Right ventricle myocardium superior (tissue), 1 donor: ENCODE measurements around the gene SLC17A9. TPM values are rescaled to one million over a fixed set of nuclear protein-coding genes. Genes with fewer than 3 reads are reported as not detected.

Experiments
- ATAC-seq: fragments of 200-7000 bp; cut with Tn5 transposase; one replicate; pipeline ENCODE4 v1.9.1; 2020; ENCODE audit warnings: mild to moderate bottlenecking; ENCODE audit not compliant: poor library complexity
- DNase-seq: peaks from one replicate; pipeline ENCODE4 v3.0.0-alpha.2; 2020
- intact Hi-C: fragments of 100-400 bp; cut with DNase I; formaldehyde crosslinking; loops from one replicate; pipeline ENCODE4 v1.11.2; 2022
- total RNA-seq: library from RNA; stranded (reverse); fragmentation: NEBNext Ultra II Directional; extraction: Animal tissue kit (Norgen Biotek cat#: 25700); gene quantifications from one replicate; pipeline ENCODE4 v1.2.1, GENCODE V29; 2021
- donor health status: DM: no; HTN: yes; CAD: no; lungs with severe emphysema.

SLC17A9 gene
- total RNA-seq, 1 donor from 2014 or later: 0.73 TPM

DNA sequence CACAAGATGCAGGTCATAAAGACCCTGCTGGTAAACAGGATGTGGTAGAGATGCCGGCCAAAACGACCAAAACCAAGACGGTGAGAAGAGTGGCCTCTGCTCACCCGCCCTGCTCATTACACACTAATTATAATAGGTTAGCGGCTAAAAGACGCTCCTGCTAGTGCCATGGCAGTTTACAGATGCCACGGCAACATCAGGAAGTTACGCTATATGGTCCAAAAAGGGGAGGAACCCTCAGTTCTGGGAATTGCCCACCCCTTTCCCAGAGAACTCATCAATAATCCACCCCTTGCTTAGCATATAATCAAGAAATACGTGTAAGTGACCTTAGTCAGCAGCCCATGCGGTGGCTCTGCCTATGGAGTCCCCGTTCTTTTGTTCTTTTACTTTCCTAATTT is 36.7 kb downstream of the SLC17A9 start:
- intact Hi-C loops: no loop called here
- DNase-seq: no peak
- ATAC-seq: no peak

DNA sequence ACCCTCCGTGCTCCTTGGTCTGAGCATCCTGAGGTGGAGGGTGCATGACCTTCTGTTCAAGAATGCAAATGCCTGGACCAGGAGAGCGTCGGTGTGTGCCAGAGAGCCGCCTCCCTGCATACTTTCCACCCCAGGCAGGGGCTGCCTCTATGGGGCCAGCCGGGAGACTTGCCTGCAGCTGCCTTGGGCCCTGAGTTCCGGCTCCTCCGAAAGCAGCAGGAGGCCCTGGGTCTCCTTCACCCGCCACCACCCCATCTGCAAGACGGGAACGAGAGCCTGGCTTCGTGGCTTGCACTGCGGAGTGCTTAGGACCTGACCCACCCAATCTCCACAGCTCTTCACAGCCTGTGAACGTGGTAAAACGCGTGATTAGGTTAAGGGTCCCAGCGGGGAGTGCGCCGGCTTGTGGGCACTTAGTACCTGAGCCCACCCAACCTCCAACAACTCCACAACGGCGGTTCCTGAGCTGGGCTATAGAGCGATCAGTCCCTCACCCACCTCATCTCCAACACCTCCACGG is 37.9 kb downstream of the SLC17A9 start:
- no peak for DNase-seq
- intact Hi-C loops: no loop called here
- ATAC-seq: no peak

DNA sequence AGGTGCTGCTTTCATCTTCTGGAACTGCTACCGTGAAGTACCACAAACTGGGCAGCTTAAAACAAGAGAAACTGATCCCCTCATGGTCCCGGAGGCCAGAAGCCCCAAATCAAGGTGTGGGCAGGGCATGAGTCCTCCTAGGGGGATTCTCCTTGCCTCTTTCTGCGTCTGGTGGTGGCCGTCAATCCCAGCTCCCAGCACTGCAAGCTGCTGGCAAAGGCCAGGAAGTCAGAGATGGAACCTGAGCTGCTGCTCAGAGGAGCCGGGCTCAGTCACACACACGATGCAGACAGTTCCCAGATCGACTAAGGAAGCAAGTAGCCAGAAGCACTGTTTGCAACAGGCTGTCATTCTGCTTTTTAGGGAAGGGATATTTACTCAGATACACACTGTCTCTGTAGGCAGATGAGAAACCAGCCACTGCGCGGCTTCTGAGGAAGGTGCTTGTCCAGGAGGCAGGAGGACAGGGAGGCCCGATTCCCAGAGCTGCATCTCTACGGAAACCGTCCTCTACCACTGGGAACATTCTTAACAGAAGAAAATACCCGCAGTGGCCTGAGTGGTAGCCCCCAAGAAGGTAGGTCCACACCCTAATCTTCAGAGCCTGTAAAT is 38.8 kb downstream of the SLC17A9 start:
- intact Hi-C loops: no loop called here
- DNase-seq: no peak

DNA sequence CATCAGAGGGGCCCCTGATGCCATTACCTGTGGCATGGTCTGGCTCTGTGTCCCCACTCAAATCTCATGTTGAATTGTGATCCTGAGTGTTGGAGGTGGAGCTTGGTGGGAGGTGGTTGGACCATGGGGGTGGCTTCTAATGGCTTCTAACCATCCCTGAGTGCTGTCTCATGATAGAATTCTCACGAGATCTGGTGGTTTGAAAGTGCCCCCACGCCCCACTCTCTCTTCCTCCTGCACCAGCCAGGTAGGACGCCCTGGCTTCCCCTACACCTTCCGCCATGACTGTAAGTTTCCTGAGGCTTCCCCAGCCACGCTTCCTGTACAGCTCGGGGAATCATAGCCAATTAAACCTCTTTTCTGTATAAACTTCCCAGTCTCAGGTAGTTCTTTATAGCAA is 39.4 kb downstream of the SLC17A9 start:
- intact Hi-C loops: no loop called here
- no peak for ATAC-seq
- no peak for DNase-seq

More for the DNA sequence above, 38.8 kb downstream of the SLC17A9 start:
- no peak for ATAC-seq

DNA sequence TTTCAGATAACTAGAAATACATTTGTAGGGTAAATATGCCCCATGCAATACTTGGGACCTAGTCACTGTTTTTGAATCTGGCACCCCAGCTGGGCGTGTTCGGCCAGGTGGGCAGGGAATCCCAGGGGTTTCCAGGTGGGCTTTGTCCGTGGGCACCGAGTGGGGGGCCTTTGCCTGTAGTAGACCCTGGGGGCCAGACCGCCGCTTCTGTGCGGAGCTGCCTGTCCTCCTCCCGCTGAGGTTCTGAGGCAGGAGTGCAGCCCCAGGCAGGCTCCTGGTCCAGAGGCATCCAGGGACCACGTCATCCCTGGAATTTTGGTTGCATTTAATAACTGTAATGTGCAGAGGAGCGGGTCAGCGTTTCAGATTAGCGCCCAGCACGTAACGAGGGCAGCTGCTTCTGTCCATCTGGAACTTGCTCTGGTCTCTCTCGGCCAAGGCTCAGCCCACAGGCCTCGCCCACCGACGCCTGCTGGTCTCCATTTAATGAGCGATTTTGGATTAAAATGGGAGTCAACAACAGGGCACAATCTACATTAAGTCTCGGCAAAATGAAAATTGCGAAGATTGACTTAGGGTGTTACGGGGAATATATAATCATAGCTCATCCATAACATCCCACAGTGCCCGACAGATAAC is 41.5 kb downstream of the SLC17A9 start:
- DNase-seq (no peak), ATAC-seq (no peak)
- intact Hi-C loops: no loop called here

DNA sequence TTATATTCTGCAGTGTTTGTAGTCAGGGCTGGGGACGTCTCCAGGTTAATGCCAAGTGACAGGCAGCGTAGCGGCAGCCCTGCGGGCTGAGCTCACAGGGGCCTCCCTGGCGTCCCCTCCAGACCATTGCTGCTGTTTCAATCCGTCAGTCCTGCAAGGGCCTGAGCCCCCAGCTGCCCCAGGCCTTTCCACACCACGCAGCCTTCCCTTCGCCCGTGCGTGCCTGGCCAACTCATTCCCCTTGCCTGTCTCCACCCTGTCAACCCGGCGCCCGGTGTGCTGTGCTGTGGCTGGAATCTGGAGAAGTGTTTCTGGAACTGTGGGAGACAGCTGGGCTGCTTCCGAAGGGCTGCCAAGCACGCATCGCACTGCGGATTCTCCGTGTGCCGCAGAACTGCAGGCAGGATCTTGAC is 42.4 kb downstream of the SLC17A9 start:
- DNase-seq: no peak
- intact Hi-C loops: no loop called here

DNA sequence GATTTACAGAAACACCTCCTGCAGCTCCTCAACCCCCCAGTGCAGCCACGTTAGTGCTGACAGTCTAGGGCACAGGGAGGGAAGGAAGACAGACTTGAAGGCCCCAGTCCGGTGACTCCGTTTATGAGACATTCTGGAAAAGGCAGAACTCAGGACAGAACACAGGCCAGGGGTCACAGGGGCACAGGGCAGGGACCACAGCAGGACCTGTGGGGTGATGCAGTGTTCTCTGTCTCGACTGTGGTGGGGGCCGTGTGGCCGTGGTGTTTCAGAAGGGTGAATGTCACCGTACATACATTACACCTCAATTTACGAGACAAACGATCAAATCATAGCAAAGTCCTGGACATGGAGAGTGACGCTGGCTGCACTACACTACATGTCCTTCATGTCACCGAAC is 43.0 kb downstream of the SLC17A9 start:
- intact Hi-C loops: no loop called here
- no peak for DNase-seq
- no peak for ATAC-seq

More for the DNA sequence above, 42.4 kb downstream of the SLC17A9 start:
- ATAC-seq: no peak

DNA sequence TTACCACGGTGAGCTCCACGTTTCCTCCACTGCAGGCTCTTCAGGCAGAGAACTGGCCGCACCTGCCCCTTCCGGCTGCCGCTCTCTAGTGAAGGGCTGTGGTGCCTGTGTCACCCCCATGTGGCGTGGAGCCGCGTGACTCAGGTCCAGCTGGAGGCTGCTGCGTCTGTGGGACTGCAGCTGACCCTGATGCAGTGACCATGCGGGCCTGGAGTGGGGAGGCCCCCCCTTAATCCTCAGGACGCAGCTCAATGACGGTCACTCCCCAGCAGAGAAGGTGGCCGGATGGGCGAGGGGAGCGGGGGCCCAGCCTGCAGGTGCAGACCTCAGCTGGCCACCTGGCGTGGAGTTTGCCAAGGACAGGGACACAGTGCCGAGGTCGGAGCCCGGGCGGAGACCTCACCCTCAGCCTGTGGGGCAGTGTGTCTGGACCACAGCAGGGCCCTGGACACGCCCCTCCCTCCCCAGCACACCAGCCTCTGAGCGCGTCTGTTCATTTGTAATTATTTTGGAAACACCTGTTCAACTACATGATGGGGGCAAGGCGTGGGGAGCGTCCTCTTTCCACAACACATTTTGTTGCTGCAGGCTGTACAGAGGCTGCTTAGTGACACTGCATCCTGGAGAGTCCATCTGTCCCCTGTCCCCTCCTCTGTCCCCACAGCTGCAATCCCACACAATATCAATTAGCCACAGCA is 43.5 kb downstream of the SLC17A9 start:
- no peak for ATAC-seq
- DNase-seq: no peak
- intact Hi-C loops: no loop called here

DNA sequence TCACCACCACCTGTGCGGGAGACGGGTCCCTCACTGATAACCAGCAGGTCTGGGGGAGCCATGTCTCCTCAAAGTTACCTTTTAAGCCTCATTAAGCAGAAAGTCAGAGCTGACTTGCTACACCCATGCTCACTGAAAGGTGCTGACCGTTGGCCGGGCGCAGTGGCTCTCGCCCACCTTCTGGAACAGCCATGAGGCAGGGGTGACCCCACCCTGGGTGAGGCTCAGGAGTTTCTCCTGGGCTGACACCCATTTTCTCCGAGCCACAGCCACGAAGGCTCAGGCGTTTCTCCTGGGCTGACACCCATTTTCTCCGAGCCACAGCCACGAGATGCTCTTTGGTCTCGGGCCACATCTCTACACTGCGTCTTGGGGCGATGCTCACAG is 44.1 kb downstream of the SLC17A9 start:
- intact Hi-C loops: no loop called here
- DNase-seq (no peak), ATAC-seq (no peak)

DNA sequence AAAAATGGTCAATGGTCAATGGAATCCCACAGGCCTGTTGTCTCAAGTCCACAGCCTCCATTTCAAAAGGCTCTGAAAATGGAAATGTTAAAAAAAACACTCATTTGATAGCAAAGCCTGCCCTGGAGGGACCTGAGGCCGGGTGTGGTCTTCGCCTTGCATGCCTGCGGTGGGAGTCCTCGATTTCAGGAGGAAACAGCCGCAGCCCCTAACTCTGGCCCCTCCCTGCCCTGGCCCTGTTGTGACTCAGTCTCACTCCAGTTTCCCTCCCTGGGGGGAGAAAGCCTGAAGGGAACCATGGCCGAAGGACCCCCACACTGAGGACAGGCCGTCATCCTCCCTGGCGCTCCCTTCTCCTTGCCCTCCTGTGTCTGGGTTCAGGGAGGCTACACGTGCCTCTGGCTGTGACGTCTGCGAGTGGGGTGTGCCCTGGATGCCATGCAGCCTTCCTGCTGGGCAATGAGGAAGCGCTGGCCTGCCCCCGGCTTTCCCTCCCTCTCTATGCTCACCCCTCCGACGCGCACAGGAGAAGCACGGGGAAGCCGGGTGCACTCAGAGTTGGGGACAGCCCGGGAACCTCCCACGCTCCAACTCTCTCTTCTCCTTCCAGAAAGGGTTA is 45.0 kb downstream of the SLC17A9 start:
- ATAC-seq (no peak), DNase-seq (no peak)
- intact Hi-C loops: no loop called here

DNA sequence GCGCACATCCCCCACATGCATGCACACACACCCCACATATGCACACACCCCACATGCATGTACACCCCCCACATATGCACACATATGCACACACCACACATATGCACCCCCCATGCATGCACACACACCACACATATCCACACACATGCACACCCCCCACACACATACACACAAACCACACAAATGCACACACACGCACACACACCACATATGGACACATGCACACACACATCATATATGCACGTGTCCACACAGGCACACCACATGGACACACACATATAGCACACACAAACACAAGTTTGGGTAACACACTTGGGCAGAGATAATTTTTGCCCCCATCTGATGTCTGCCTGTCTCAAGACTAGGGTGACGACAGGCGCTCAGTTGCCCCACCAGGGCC is 45.9 kb downstream of the SLC17A9 start:
- intact Hi-C loops: no loop called here
- no peak for DNase-seq

DNA sequence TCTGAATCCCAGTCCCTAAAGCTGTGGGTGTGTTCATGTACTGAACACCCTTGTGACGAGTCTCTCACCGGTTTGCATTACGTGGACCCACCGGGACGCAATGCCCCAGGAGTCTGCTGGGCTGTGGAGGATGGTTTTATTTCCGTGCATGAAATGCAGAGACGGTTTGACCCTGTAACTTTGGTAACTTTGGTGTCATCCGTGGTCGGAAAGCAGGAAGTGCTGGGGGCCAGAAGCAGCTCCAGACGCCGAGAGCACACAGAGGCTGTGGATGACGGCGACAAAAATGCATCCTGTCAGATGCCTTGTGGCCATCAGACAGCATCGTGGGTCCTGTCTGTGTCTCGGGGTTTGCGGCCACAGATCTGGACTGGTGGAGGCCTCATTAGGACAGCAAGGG is 47.1 kb downstream of the SLC17A9 start:
- intact Hi-C loops: no loop called here
- DNase-seq (no peak), ATAC-seq (no peak)

More for the DNA sequence above, 45.9 kb downstream of the SLC17A9 start:
- no peak for ATAC-seq

DNA sequence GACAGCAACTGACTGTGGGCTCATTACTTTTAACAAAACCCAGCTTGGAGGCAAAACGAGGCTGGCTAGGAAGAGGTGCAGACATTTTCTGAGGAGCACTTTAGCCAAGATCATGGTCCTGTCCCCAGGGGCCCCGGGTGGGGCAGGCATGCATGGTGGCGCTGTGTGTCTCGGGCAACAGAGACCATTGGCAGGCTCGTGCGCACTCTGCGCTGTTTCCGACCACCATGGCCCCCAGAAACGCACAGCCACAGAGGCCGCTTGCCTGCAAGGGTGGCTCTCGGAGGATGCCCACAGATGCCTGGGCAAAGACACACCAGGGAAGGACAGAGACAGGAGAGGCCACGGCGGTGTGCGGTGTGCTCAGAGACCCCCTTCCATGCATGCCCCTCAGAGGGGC is 47.5 kb downstream of the SLC17A9 start:
- no peak for ATAC-seq
- DNase-seq: no peak
- intact Hi-C loops: no loop called here

DNA sequence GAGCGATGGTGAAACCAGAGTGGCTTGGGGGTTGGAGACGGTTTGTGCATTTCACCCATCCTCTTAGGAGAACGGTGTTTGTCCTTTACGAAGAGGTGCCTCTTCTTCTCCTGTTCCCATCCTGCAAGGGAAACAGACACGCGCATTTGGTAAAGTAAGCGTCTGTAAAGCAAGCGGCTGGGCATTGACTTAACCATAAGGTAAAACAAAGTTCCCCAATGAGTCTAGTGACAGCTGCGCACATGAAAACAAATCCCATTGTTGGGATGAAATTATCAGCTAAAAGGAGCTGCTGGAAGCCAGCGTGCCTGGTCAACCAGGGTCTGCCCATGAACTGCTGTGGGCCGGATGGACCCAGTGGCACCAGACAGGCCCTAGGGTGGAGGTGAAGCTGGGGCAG is 48.4 kb downstream of the SLC17A9 start:
- intact Hi-C loops: no loop called here
- no peak for DNase-seq
- no peak for ATAC-seq

DNA sequence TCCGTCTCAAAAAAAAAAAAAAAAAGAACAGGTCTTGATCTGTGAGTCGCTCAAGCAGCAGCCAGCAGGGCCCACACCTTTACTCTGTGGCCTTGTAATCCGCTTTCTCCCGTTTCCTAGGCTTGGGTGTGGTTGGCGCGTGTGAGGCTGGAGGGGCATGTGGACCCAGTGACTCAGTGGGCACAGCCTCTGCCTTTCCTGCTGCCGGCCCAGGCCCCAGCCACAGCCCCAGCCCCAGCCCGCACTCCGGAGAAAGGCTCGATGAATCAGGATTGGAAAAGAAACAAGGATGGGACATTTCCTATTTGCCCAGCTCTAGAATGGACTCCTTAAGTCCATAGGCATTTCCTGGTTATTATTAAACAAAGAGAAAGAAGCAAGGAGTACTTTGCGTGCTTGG is 50.0 kb downstream of the SLC17A9 start:
- intact Hi-C loops: no loop called here
- ATAC-seq (no peak), DNase-seq (no peak)

DNA sequence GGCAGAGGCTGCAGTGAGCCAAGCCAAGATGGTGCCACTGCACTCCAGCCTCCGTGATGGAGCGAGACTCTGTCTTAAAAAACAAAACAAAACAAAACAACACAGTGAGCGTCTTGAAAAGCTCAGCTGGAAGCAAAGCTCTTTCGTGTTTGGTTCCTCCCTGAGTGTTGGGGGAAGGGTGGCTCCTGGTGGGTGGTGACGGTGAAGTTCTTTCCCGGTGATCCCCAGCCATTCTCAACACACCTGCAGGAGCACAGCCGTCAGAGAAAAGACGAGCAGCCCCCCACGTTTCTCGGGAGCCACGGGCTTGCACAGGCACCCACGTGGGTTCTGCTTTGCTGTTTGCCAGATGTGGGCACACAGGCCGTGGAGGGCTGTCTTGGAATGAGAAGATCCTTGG is 51.0 kb downstream of the SLC17A9 start:
- intact Hi-C loops: no loop called here
- no peak for ATAC-seq
- no peak for DNase-seq

DNA sequence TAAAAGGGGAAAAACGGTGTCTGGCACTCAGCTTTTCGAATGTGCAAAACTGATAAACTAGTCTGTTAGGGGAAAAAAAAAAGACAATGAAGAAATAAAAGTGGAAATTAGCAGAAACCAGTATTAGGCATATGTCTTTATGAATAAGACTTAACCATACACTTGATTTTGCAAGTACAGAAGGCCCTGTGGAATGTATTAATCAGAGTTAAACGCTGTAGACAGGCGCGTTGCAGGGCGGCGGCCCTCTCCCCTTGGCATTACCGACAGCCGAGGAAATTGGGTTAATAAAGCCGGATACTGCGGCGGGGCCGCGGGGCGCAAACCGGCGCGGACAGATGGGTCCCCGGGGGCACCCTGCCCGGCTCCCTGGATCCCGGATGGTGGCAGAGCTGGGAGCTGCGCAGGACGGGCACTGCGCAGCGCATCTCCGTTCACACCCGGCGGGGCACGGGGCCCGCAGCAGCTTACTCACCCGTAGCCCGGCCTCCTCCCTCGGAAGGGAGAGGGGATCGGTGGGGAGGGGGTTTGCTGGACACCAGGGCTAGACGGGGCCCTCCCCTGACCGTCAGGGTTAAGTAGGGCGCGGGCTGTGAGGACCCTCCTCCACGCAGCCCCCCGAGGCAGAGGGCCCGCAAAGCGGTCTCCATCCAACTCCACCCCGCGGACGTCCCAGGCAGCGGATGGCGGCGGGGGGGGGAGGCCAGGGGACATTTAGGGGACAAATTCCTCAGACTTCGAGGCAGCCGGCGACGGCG is 52.3 kb downstream of the SLC17A9 start:
- ATAC-seq: no peak
- DNase-seq: no peak

DNA sequence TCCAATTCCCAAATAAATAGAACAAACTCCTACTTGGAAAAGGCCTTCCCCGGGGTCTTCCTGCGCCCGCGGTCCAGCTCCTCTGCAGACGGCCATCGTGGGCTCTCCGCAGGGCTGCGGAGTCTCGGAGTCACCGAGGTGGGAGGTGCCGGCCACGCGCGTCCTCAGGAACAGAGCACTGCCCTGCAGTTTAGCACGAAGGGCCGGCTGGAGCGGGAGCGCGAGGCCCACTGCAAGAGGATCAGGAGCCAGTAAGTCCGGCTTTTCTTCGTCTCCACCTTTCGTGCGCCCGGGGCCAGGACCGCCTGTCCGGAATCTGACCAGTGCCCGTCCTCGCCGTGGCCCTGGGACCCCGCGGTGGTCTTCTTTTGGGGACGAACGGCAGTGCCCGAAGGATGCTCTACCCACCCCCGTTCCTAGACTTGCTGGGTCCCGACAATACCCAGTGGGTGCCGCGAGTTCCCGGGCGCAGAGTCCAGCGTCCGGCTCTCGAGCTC is 52.9 kb downstream of the SLC17A9 start:
- intact Hi-C loops: no loop called here
- DNase-seq: no peak
- no peak for ATAC-seq

More for the DNA sequence above, 52.3 kb downstream of the SLC17A9 start:
- intact Hi-C loops: no loop called here
